IMR-90 (cell line): ENCODE data around the gene PCSK5. TPM values are rescaled to one million over a fixed set of nuclear protein-coding genes. Genes with fewer than 3 reads are reported as not detected.

Source experiments
- ATAC-seq: fragments of 200-7000 bp; cut with Tn5 transposase; 2 replicates; pipeline ENCODE4 v1.9.1; 2020; ENCODE audit warnings: low read depth, mild to moderate bottlenecking, moderate library complexity
- BruUV-seq: library from RNA; stranded (reverse); fragments of 400-500 nt; replicated peaks from 2 replicates; lab custom pipeline; 2021; lab: Mats Ljungman, UMichigan
- CTCF ChIA-PET: fragments of 300-600 bp; formaldehyde crosslinking; extraction: SDS; loops from one replicate; lab custom pipeline; 2021; ENCODE audit warnings: antibody characterized with exemption; lab: Yijun Ruan, JAX
- POLR2A ChIA-PET: fragments of 300-600 bp; sonication (Branson Sonifier 250); formaldehyde crosslinking; loops from one replicate; lab custom pipeline; 2022; ENCODE audit warnings: antibody characterized with exemption; ENCODE audit not compliant: unreplicated experiment; lab: Charles Lee
- DNase-seq: peaks from one replicate; pipeline ENCODE4 v3.0.0; 2013
- H2AFZ ChIP-seq: replicated peaks from 2 replicates; pipeline ENCODE3; 2013; ENCODE audit warnings: low read length, mild to moderate bottlenecking; ENCODE audit not compliant: poor library complexity
- H2AK5ac ChIP-seq: 2 replicates; pipeline ENCODE4 v1.6.1; 2013; ENCODE audit warnings: low read depth, low read length, inconsistent platforms
- H2AK9ac ChIP-seq: replicated peaks from 2 replicates; pipeline ENCODE3; 2013; ENCODE audit warnings: mild to moderate bottlenecking, low read depth, low read length, moderate library complexity; ENCODE audit not compliant: poor library complexity
- H2BK120ac ChIP-seq: 2 replicates; pipeline ENCODE4 v1.6.1; 2013; ENCODE audit warnings: low read depth, low read length, inconsistent platforms
- H2BK15ac ChIP-seq: 3 replicates; pipeline ENCODE4 v1.6.1; 2013; ENCODE audit warnings: low read depth, low read length, inconsistent platforms
- H2BK20ac ChIP-seq: 2 replicates; pipeline ENCODE4 v1.6.1; 2013; ENCODE audit warnings: low read depth, mild to moderate bottlenecking, inconsistent platforms, low read length, moderate library complexity
- H2BK5ac ChIP-seq: 2 replicates; pipeline ENCODE4 v1.6.1; 2013; ENCODE audit warnings: mild to moderate bottlenecking, low read depth, low read length, inconsistent platforms; ENCODE audit not compliant: poor library complexity, severe bottlenecking
- H3K14ac ChIP-seq: replicated peaks from 2 replicates; pipeline ENCODE4 v1.6.1; 2013; ENCODE audit warnings: low read depth, low read length, inconsistent platforms
- H3K18ac ChIP-seq: 2 replicates; pipeline ENCODE4 v1.6.1; 2013; ENCODE audit warnings: low read depth, low read length, control low read depth
- H3K23ac ChIP-seq: 2 replicates; pipeline ENCODE4 v1.6.1; 2013; ENCODE audit warnings: low read depth, low read length, inconsistent platforms
- H3K27ac ChIP-seq: 2 replicates; pipeline ENCODE4 v1.5.1; 2013; ENCODE audit warnings: mild to moderate bottlenecking, control low read depth, low read length; ENCODE audit not compliant: insufficient read depth
- H3K27me3 ChIP-seq: 2 replicates; pipeline ENCODE4 v1.6.1; 2013; ENCODE audit warnings: low read length; ENCODE audit not compliant: control insufficient read depth, insufficient read depth
- H3K36me3 ChIP-seq: 2 replicates; pipeline ENCODE4 v1.6.1; 2013; ENCODE audit warnings: low read length, mixed read lengths; ENCODE audit not compliant: control insufficient read depth, insufficient read depth
- H3K4ac ChIP-seq: 2 replicates; pipeline ENCODE4 v1.6.1; 2013; ENCODE audit warnings: low read depth, low read length, inconsistent platforms
- H3K4me1 ChIP-seq: 2 replicates; pipeline ENCODE4 v1.6.1; 2013; ENCODE audit warnings: low read length, mixed read lengths; ENCODE audit not compliant: control insufficient read depth, insufficient read depth
- H3K4me2 ChIP-seq: 2 replicates; pipeline ENCODE4 v1.6.1; 2013; ENCODE audit warnings: low read depth, mild to moderate bottlenecking, control low read depth, low read length, moderate library complexity
- H3K4me3 ChIP-seq: 2 replicates; pipeline ENCODE4 v1.5.1; 2013; ENCODE audit warnings: low read depth, mild to moderate bottlenecking, control low read depth, low read length, moderate library complexity; ENCODE audit not compliant: insufficient read depth
- H3K56ac ChIP-seq: 2 replicates; pipeline ENCODE4 v1.6.1; 2013; ENCODE audit warnings: low read length, inconsistent platforms; ENCODE audit not compliant: insufficient read depth; ENCODE audit errors: extremely low read depth
- H3K79me1 ChIP-seq, 2 experiments: 2 replicates each; pipeline ENCODE4 v1.6.1; 2013; ENCODE audit warnings: low read length in 2 of 2, inconsistent platforms in 1 of 2, low read depth in 1 of 2
- H3K9ac ChIP-seq: 2 replicates; pipeline ENCODE4 v1.6.1; 2013; ENCODE audit warnings: low read depth, low read length, control low read depth
- H3K9me1 ChIP-seq: 2 replicates; pipeline ENCODE4 v1.6.1; 2013; ENCODE audit warnings: low read length, inconsistent platforms; ENCODE audit not compliant: insufficient read depth
- H3K9me3 ChIP-seq: 2 replicates; pipeline ENCODE4 v1.6.1; 2013; ENCODE audit warnings: low read length; ENCODE audit not compliant: control insufficient read depth, insufficient read depth
- H4K20me1 ChIP-seq: 2 replicates; pipeline ENCODE4 v1.6.1; 2013; ENCODE audit warnings: low read length, inconsistent platforms; ENCODE audit not compliant: insufficient read depth
- H4K5ac ChIP-seq: 2 replicates; pipeline ENCODE4 v1.6.1; 2013; ENCODE audit warnings: mild to moderate bottlenecking, low read depth, low read length, control low read depth
- H4K8ac ChIP-seq, 2 experiments: 2 replicates each; pipeline ENCODE4 v1.6.1; 2013; ENCODE audit warnings: low read depth in 2 of 2, low read length in 2 of 2, control low read depth in 1 of 2, inconsistent platforms in 1 of 2
- H4K91ac ChIP-seq: 2 replicates; pipeline ENCODE4 v1.6.1; 2013; ENCODE audit warnings: low read depth, low read length, inconsistent platforms; ENCODE audit not compliant: insufficient read depth
- BHLHE40 ChIP-seq: fragments of 150-350 bp; IDR thresholded peaks from 2 replicates; pipeline ENCODE4 v1.6.1; 2016; ENCODE audit warnings: mild to moderate bottlenecking, low read depth, low read length
- CHD1 ChIP-seq: IDR thresholded peaks from 2 replicates; pipeline ENCODE4 v1.6.1; 2012; ENCODE audit warnings: low read depth, low read length, improper control_type of control experiment
- ELK1 ChIP-seq: fragments of 150-350 bp; IDR thresholded peaks from 2 replicates; pipeline ENCODE4 v1.6.1; 2016; ENCODE audit warnings: low read depth, mild to moderate bottlenecking, low read length, moderate library complexity, borderline replicate concordance
- FOS ChIP-seq: fragments of 150-350 bp; IDR thresholded peaks from 2 replicates; pipeline ENCODE4 v1.6.1; 2016; ENCODE audit warnings: low read depth, low read length
- MAFK ChIP-seq: IDR thresholded peaks from 2 replicates; pipeline ENCODE4 v1.6.1; 2012; ENCODE audit warnings: low read depth, low read length, improper control_type of control experiment
- MAZ ChIP-seq: IDR thresholded peaks from 2 replicates; pipeline ENCODE4 v1.6.1; 2012; ENCODE audit warnings: low read depth, mild to moderate bottlenecking, low read length, improper control_type of control experiment, moderate library complexity, borderline replicate concordance
- MXI1 ChIP-seq: IDR thresholded peaks from 2 replicates; pipeline ENCODE4 v1.6.1; 2012; ENCODE audit warnings: low read depth, mild to moderate bottlenecking, low read length, moderate library complexity, borderline replicate concordance
- NFE2L2 ChIP-seq: fragments of 150-350 bp; IDR thresholded peaks from 2 replicates; pipeline ENCODE4 v1.6.1; 2016; ENCODE audit warnings: low read depth, mild to moderate bottlenecking, low read length
- RFX5 ChIP-seq: IDR thresholded peaks from 2 replicates; pipeline ENCODE4 v1.8.0; 2012; ENCODE audit warnings: low read depth, mild to moderate bottlenecking, low read length, moderate library complexity
- SMC3 ChIP-seq: fragments of 150-350 bp; IDR thresholded peaks from 2 replicates; pipeline ENCODE4 v1.6.1; 2016; ENCODE audit warnings: low read depth, mild to moderate bottlenecking, antibody characterized with exemption, low read length, moderate library complexity
- USF2 ChIP-seq: fragments of 150-350 bp; IDR thresholded peaks from 2 replicates; pipeline ENCODE4 v1.6.1; 2017; ENCODE audit warnings: mild to moderate bottlenecking, antibody characterized with exemption, low read length, low read depth
- WGBS, 2 experiments: methylation state at CpG; one replicate each; pipeline versions ENCODE4 v1.1.5 to v1.1.7; 2013; ENCODE audit warnings: missing lambda C conversion rate in 2 of 2; ENCODE audit not compliant: insufficient read length in 1 of 2; ENCODE audit errors: extremely low coverage in 2 of 2; 5-methylcytosine and 5-hydroxymethylcytosine counted together
- dilution Hi-C: fragments of 300-500 bp; cut with HindIII; formaldehyde crosslinking; loops from one replicate; pipeline ENCODE4 v1.14.3; 2018; ENCODE audit warnings: low sequenced_read_pairs; ENCODE audit not compliant: unreplicated experiment
- in situ Hi-C: fragments of 300-500 bp; cut with MboI; formaldehyde crosslinking; loops from 3 replicates; pipeline ENCODE4 v1.14.3; 2019; ENCODE audit warnings: low sequenced_read_pairs, inconsistent platforms, mixed read lengths
- intact Hi-C: fragments of 100-400 bp; cut with micrococcal nuclease; formaldehyde crosslinking; loops from 2 replicates; pipeline ENCODE4 v1.10.0; 2022
- polyA plus RNA-seq, 3 experiments: library from polyadenylated mRNA; depleted of rRNA; stranded (reverse); fragments of >200 nt; gene quantifications; 2 replicates each; pipeline ENCODE4 v1.2.3, GENCODE V29; 2012; ENCODE audit warnings: low replicate concordance in 1 of 3
- total RNA-seq: library from RNA; depleted of rRNA; stranded (reverse); fragments of >200 nt; gene quantifications from 2 replicates; pipeline ENCODE4 v1.2.3, GENCODE V29; 2012

The PCSK5 gene
- total and polyA plus RNA-seq, 2 of the 4 experiments (the other 2 are of a cell fraction) = 1.5 to 3.0 TPM

- TF ChIP-seq NFE2L2 (no peak), SMC3 (no peak), MXI1 (no peak), CHD1 (no peak), ELK1 (no peak), USF2 (no peak), RFX5 (no peak), FOS (no peak), BHLHE40 (no peak), MAFK (no peak), MAZ (no peak)
- Histone ChIP-seq H2BK20ac (no peak overlapping the region), H3K4ac (no peak overlapping the region), H3K4me1 (no peaks in the 10 kb centered on the region), H3K79me1 (no peaks in the 10 kb centered on the region), H3K4me2 (no peak overlapping the region), H3K23ac (no peak overlapping the region), H3K27me3 (no peaks in the 10 kb centered on the region; the same call in 1 of the 2 replicates), H3K36me3 (no peaks in the 10 kb centered on the region), H4K5ac (no peak overlapping the region), H2BK5ac (no peak overlapping the region), H2BK15ac (no peak overlapping the region), H2AK5ac (no peak overlapping the region), H2AFZ (no peak overlapping the region), H3K56ac (no peak overlapping the region), H3K4me3 (no peak overlapping the region), H2AK9ac (no peak overlapping the region), H3K18ac (no peak overlapping the region), H3K14ac (no peak overlapping the region), H3K9ac (no peak overlapping the region), H3K9me1 (peaks cover 2% of the 10 kb centered on the region; the same call in 1 of the 2 replicates), H4K91ac (no peak overlapping the region), H4K8ac (no peak overlapping the region), H2BK120ac (no peak overlapping the region), H4K20me1 (no peaks in the 10 kb centered on the region), H3K27ac (no peak overlapping the region), H3K9me3 (no peaks in the 10 kb centered on the region)
- no TSS peak for BruUV-seq
- WGBS, 2 experiments = 67% methylated on average over 1 of the region's 5 CpGs; no CpG with 5 or more reads in 1 of the 2 experiments
- intact Hi-C loops = no loop called here
- ChIA-PET POLR2A (no interaction called here), CTCF (no interaction called here)
- DNase-seq = no peak
- in situ Hi-C loops = no loop called here
- dilution Hi-C loops = no loop called here
- ATAC-seq = no peak
Observed at GRCh38 chr9:76151267-76151666, 260.8 kb downstream of the PCSK5 start.
